GM23338 (cell line): ENCODE results near the gene IRX2. TPM values are rescaled to one million over a fixed set of nuclear protein-coding genes. Genes with fewer than 3 reads are reported as not detected.

Source experiments
- ATAC-seq: fragments of 200-7000 bp; cut with Tn5 transposase; 3 replicates; pipeline ENCODE4 v1.9.1; 2020
- DNase-seq: peaks from one replicate; pipeline ENCODE4 v3.0.0-alpha.2; 2015; ENCODE audit warnings: low spot score
- H2AFZ ChIP-seq: fragments of 200-600 bp; sonication (generic); 2 replicates; pipeline ENCODE4 v1.8.0; 2016; ENCODE audit warnings: antibody characterized with exemption, mild to moderate bottlenecking, moderate library complexity
- H3F3A ChIP-seq: fragments of 200-600 bp; sonication (generic); replicated peaks from 2 replicates; pipeline ENCODE4 v1.8.0; 2017; ENCODE audit warnings: antibody characterized with exemption, mixed run types, low read depth
- H3K27ac ChIP-seq: fragments of 200-600 bp; sonication (generic); 2 replicates; pipeline ENCODE4 v1.6.1; 2016; ENCODE audit warnings: low read depth
- H3K27me3 ChIP-seq: fragments of 200-600 bp; sonication (generic); 2 replicates; pipeline ENCODE4 v1.8.0; 2016; ENCODE audit warnings: mild to moderate bottlenecking, mixed run types, moderate library complexity; ENCODE audit not compliant: insufficient read depth
- H3K36me3 ChIP-seq: fragments of 200-600 bp; sonication (generic); 2 replicates; pipeline ENCODE4 v1.8.0; 2016; ENCODE audit warnings: mild to moderate bottlenecking; ENCODE audit not compliant: insufficient read depth
- H3K4me1 ChIP-seq: fragments of 200-600 bp; sonication (generic); 2 replicates; pipeline ENCODE4 v1.8.0; 2016; ENCODE audit warnings: mild to moderate bottlenecking, moderate library complexity; ENCODE audit not compliant: insufficient read depth
- H3K4me2 ChIP-seq: fragments of 200-600 bp; sonication (generic); 2 replicates; pipeline ENCODE4 v1.7.1; 2017; ENCODE audit warnings: mixed run types
- H3K4me3 ChIP-seq: fragments of 200-600 bp; sonication (generic); 2 replicates; pipeline ENCODE4 v1.6.1; 2016; ENCODE audit warnings: mixed run types
- H3K79me2 ChIP-seq: fragments of 200-600 bp; sonication (generic); replicated peaks from 2 replicates; pipeline ENCODE4 v1.8.0; 2017; ENCODE audit warnings: mild to moderate bottlenecking; ENCODE audit not compliant: insufficient read depth
- H3K9me2 ChIP-seq: fragments of 200-600 bp; sonication (generic); 2 replicates; pipeline ENCODE4 v1.8.0; 2017; ENCODE audit not compliant: insufficient read depth
- H4K20me1 ChIP-seq: fragments of 200-600 bp; sonication (generic); replicated peaks from 2 replicates; pipeline ENCODE4 v1.8.0; 2017; ENCODE audit warnings: mild to moderate bottlenecking; ENCODE audit not compliant: insufficient read depth
- H3K27ac Mint-ChIP-seq: 2 replicates; pipeline ENCODE4 v1.8.0; 2020; ENCODE audit warnings: inconsistent platforms, mild to moderate bottlenecking, moderate library complexity, mixed read lengths
- H3K27me3 Mint-ChIP-seq: 3 replicates; pipeline ENCODE4 v1.8.0; 2022; ENCODE audit warnings: low read depth, mild to moderate bottlenecking, moderate library complexity, mixed read lengths, inconsistent platforms; ENCODE audit not compliant: insufficient read depth, poor library complexity
- H3K36me3 Mint-ChIP-seq: 3 replicates; pipeline ENCODE4 v1.8.0; 2021; ENCODE audit warnings: low read depth, mild to moderate bottlenecking, inconsistent platforms, moderate library complexity, mixed read lengths
- H3K4me1 Mint-ChIP-seq: 3 replicates; pipeline ENCODE4 v1.8.0; 2020; ENCODE audit warnings: mild to moderate bottlenecking, inconsistent platforms, mixed read lengths
- H3K4me3 Mint-ChIP-seq: 3 replicates; pipeline ENCODE4 v1.8.0; 2021; ENCODE audit warnings: moderate library complexity, mild to moderate bottlenecking, inconsistent platforms, mixed read lengths
- H3K9me3 Mint-ChIP-seq: 3 replicates; pipeline ENCODE4 v1.8.0; 2020; ENCODE audit warnings: moderate library complexity, mild to moderate bottlenecking, inconsistent platforms, mixed read lengths
- CREB1 ChIP-seq: fragments of 250-450 bp; sonication (Bioruptor Pico); IDR thresholded peaks from 2 replicates; pipeline ENCODE4 v1.5.0; 2020; ENCODE audit warnings: low read depth, mild to moderate bottlenecking, moderate library complexity
- CTCF ChIP-seq, 2 experiments: fragments of 200-600 bp in 1 of 2; sonication (generic) in 1 of 2; conservative IDR thresholded peaks; 2 replicates each; pipeline versions ENCODE4 v1.5.1 to v1.6.1; 2016 to 2017; ENCODE audit warnings: antibody characterized with exemption in 2 of 2, low read depth in 2 of 2, mild to moderate bottlenecking in 2 of 2, moderate library complexity in 1 of 2
- ETS1 ChIP-seq: IDR thresholded peaks from 2 replicates; pipeline ENCODE4 v1.6.1; 2016; ENCODE audit warnings: antibody characterized with exemption
- EZH2 ChIP-seq: fragments of 200-600 bp; sonication (generic); IDR thresholded peaks from one replicate; pipeline ENCODE4 v1.8.0; 2017; ENCODE audit warnings: antibody characterized with exemption, mild to moderate bottlenecking, low read depth; ENCODE audit not compliant: unreplicated experiment
- EZH2phosphoT487 ChIP-seq: fragments of 200-600 bp; sonication (generic); IDR thresholded peaks from one replicate; pipeline ENCODE4 v1.8.1; 2018; ENCODE audit warnings: antibody characterized with exemption; ENCODE audit not compliant: unreplicated experiment
- JUNB ChIP-seq: IDR thresholded peaks from one replicate; pipeline ENCODE4 v1.6.1; 2016; ENCODE audit warnings: antibody characterized with exemption; ENCODE audit not compliant: unreplicated experiment
- NANOG ChIP-seq: IDR thresholded peaks from 2 replicates; pipeline ENCODE4 v1.6.1; 2016; ENCODE audit warnings: antibody characterized with exemption, borderline replicate concordance
- POLR2AphosphoS5 ChIP-seq: IDR thresholded peaks from 2 replicates; pipeline ENCODE4 v1.6.1; 2016; ENCODE audit warnings: antibody characterized with exemption, low read depth
- REST ChIP-seq: IDR thresholded peaks from one replicate; pipeline ENCODE4 v1.6.1; 2018; ENCODE audit warnings: antibody characterized with exemption; ENCODE audit not compliant: unreplicated experiment
- STAT1 ChIP-seq: IDR thresholded peaks from one replicate; pipeline ENCODE4 v1.6.1; 2016; ENCODE audit warnings: antibody characterized with exemption; ENCODE audit not compliant: unreplicated experiment
- ZNF114 ChIP-seq: fragments of 250-450 bp; sonication (Bioruptor Pico); IDR thresholded peaks from 2 replicates; pipeline ENCODE4 v1.5.0; 2020; ENCODE audit warnings: mild to moderate bottlenecking, moderate library complexity
- ZNF331 ChIP-seq: fragments of 250-450 bp; sonication (Bioruptor Pico); IDR thresholded peaks from 2 replicates; pipeline ENCODE4 v1.5.0; 2020; ENCODE audit warnings: low read depth, mild to moderate bottlenecking, moderate library complexity
- ZNF462 ChIP-seq: fragments of 250-450 bp; sonication (Bioruptor Pico); IDR thresholded peaks from 2 replicates; pipeline ENCODE4 v1.5.0; 2020; ENCODE audit warnings: mild to moderate bottlenecking, moderate library complexity
- polyA plus RNA-seq: library from polyadenylated mRNA; unstranded; fragments of >200 nt; fragmentation: Nextera tagmentation; extraction: Ambion mirVana; gene quantifications from 2 replicates; pipeline ENCODE4 v1.2.1, GENCODE V29; 2016
- total RNA-seq: library from RNA; depleted of rRNA; stranded (reverse); fragments of >200 nt; shearing (Covaris generic); gene quantifications from 2 replicates; pipeline ENCODE4 v1.2.3, GENCODE V29; 2014

Gene IRX2
- total and polyA plus RNA-seq, 2 experiments from 2014 or later = 13.6 to 25.3 TPM

GRCh38 chr5:2697041-2697440 is 54.4 kb downstream of the IRX2 start:
- peaks cover 12% of the 10 kb centered on the region for H3K27me3 Mint-ChIP-seq
- no peaks in the 10 kb centered on the region for H3K27me3 ChIP-seq
- TF ChIP-seq POLR2AphosphoS5 = no peak
- TF ChIP-seq ZNF114 (CRISPR knock-in tag) = no peak
- no peak for TF ChIP-seq ZNF331 (CRISPR knock-in tag)
- TF ChIP-seq CREB1 (CRISPR knock-in tag) = no peak
- TF ChIP-seq EZH2 = no peak
- TF ChIP-seq CTCF (conservative IDR thresholded peaks at IDR 0.05; ENCODE audit: low read depth in 2 of 2) = no peak
- TF ChIP-seq NANOG = no peak
- no peak for TF ChIP-seq JUNB
- no peak for TF ChIP-seq EZH2phosphoT487
- no peak for TF ChIP-seq STAT1
- no peak for TF ChIP-seq REST
- TF ChIP-seq ETS1 = no peak
- no peak for TF ChIP-seq ZNF462 (CRISPR knock-in tag)
- no peak overlapping the region for H3K4me3 ChIP-seq
- H3K9me2 ChIP-seq = no peaks in the 10 kb centered on the region
- no peaks in the 10 kb centered on the region; the same call in 1 of the 3 replicates for H3K4me1 Mint-ChIP-seq
- H3K9me3 Mint-ChIP-seq = peaks cover 19% of the 10 kb centered on the region
- no peak overlapping the region for H2AFZ ChIP-seq
- no peaks in the 10 kb centered on the region for H3F3A ChIP-seq
- H3K36me3 Mint-ChIP-seq = no peaks in the 10 kb centered on the region; the same call in 2 of the 3 replicates
- no peak overlapping the region for H3K27ac ChIP-seq
- no peak overlapping the region for H3K4me3 Mint-ChIP-seq
- ATAC-seq (no peak), DNase-seq (no peak)
- no peaks in the 10 kb centered on the region for H3K79me2 ChIP-seq
- no peak overlapping the region for H3K27ac Mint-ChIP-seq
- H3K36me3 ChIP-seq = no peaks in the 10 kb centered on the region
- H4K20me1 ChIP-seq = no peaks in the 10 kb centered on the region
- H3K4me2 ChIP-seq = no peak overlapping the region
- no peaks in the 10 kb centered on the region for H3K4me1 ChIP-seq
